Mesenteric fat pad (tissue), 1 donor: ENCODE measurements around the gene FADS2. TPM values are rescaled to one million over a fixed set of nuclear protein-coding genes. Genes with fewer than 3 reads are reported as not detected.

Source experiments
- DNase-seq: peaks from one replicate; pipeline ENCODE4 v3.0.0-alpha.2; 2020; ENCODE audit warnings: low spot score
- total RNA-seq: library from RNA; stranded (reverse); fragmentation: NEBNext Ultra II Directional; extraction: Animal tissue kit (Norgen Biotek cat#: 25700); gene quantifications from one replicate; pipeline ENCODE4 v1.2.1, GENCODE V29; 2021
- donor health status: DM: yes; HTN: yes; CAD: no.

The FADS2 gene
- total RNA-seq, 1 donor from 2014 or later, result 28.1 TPM

- DNase-seq, result no peak
These were observed 10.5 kb upstream of the FADS2 start for GRCh38 chr11:61817471-61818202.

- DNase-seq, result no peak
These were observed 7.9 kb upstream of the FADS2 start for GRCh38 chr11:61820174-61820573.

- no peak for DNase-seq
These were observed 1.1 kb upstream of the FADS2 start for GRCh38 chr11:61826930-61827570.

- DNase-seq, result no peak
These were observed 204 bp downstream of the FADS2 start for GRCh38 chr11:61828379-61828628.

GRCh38 chr11:61828629-61829407 is 718 bp downstream of the FADS2 start:
- no peak for DNase-seq

GRCh38 chr11:61829806-61830205 is 1.7 kb downstream of the FADS2 start:
- no peak for DNase-seq

GRCh38 chr11:61830237-61831105 is 2.4 kb downstream of the FADS2 start:
- no peak for DNase-seq

- no peak for DNase-seq
These were observed 4.1 kb downstream of the FADS2 start for GRCh38 chr11:61832207-61832606.

GRCh38 chr11:61832754-61833153 is 4.7 kb downstream of the FADS2 start:
- DNase-seq, result no peak

- no peak for DNase-seq
These were observed 5.4 kb downstream of the FADS2 start for GRCh38 chr11:61833471-61833870.

- DNase-seq, result no peak
These were observed 5.8 kb downstream of the FADS2 start for GRCh38 chr11:61833926-61834277.

GRCh38 chr11:61834278-61835048 is 6.4 kb downstream of the FADS2 start:
- no peak for DNase-seq

- no peak for DNase-seq
These were observed 8.1 kb downstream of the FADS2 start for GRCh38 chr11:61836193-61836592.

GRCh38 chr11:61837411-61838005 is 9.4 kb downstream of the FADS2 start:
- DNase-seq, result no peak

- DNase-seq, result no peak
These were observed 10.4 kb downstream of the FADS2 start for GRCh38 chr11:61838501-61838900.

- DNase-seq, result no peak
These were observed 10.8 kb downstream of the FADS2 start for GRCh38 chr11:61838921-61839320.

GRCh38 chr11:61839742-61840141 is 11.6 kb downstream of the FADS2 start:
- no peak for DNase-seq

- DNase-seq, result no peak
These were observed 12.3 kb downstream of the FADS2 start for GRCh38 chr11:61840371-61840770.

GRCh38 chr11:61841636-61842527 is 13.8 kb downstream of the FADS2 start:
- DNase-seq, result no peak

GRCh38 chr11:61842528-61842820 is 14.4 kb downstream of the FADS2 start:
- DNase-seq, result no peak
